ENCODE results near the gene TEK.
"Not testable (repeated sequence)": the region's sequence is repeated elsewhere in the genome, so short reads cannot be mapped to it uniquely, and the experiment has no call there.

Gene TEK

DNA sequence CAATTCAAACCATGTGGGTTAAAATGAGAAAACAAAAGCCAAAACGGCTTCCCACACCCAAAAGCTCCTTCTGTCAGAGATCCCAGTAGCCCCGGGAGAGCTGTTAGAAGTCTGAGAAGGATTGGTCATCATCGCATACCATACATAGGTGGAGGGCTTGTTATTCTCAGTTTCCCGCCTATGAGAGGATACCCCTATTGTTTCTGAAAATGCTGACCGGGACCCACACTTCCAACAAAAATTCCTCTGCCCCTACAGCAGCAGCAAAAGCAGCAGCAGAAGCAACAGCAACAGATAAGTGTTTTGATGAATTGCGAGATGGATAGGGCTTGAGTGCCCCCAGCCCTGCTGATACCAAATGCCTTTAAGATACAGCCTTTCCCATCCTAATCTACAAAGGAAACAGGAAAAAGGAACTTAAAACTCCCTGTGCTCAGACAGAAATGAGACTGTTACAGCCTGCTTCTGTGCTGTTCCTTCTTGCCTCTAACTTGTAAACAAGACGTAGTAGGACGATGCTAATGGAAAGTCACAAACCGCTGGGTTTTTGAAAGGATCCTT, at the start of gene TEK:
Gene TEK, plus strand, starts transcription at position 245 of the 561 bp plus-strand sequence. CDS start 366 bp downstream, outside the sequence.
- no peak for DNase-seq (ENCODE audit: low read depth)

DNA sequence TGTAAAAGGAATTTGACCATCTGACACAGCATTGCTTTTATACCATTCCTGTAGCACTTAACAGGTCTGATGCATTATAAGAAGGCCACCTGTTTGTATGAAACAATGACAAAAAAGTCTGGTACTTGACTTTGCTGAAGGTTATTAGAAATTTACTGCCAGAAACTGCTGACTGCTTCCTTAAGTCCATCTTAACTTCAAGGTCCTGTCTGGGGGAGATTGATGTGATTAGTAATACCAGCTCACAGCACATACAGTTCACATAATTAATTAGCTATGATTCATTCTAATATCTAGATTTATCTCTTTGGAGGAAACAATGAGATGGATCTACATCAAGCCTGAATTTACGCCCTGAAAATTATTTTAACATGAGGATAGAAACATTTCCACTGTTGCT, 49.6 kb upstream of the TEK start:
- DNase-seq (ENCODE audit: low read depth) = no peak

DNA sequence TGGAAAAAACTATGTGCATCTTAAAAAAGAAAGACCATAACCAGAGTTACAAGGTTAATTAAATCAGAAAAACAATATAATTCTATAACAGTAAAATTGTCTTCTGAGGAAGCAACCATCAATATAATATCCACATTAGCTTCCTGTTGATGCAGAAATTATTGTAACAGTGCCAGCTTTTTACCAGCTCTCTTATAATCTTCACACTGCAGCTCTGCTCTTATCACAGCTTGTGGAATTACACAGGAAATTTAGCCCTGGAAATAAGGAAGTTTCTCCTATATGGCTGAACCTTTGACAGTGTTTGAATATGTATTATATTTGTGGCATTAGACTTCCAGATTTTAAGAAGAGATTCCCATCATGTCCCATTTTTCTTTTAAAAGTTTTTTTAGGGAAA, 49.1 kb upstream of the TEK start:
- no peak for DNase-seq (ENCODE audit: low read depth)

DNA sequence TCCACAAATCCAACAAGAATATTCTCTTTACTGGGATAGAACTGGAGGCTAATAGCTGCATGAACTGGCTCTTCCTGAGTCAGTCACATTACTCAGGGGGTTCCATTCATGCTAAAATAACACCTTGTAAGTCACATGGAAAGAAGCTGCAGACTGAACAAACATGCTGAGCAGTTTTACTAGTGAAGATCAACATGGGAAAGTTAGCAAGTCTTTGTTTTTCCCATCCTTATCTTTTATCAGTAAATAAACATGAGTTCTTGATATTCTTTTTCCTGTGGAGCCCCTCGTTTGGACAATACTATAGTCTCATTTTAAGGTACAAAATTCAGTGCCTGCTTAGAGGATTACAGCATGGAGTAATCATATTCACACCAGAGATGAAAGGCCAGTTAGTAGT, 43.7 kb upstream of the TEK start:
- DNase-seq (ENCODE audit: low read depth) = no peak

DNA sequence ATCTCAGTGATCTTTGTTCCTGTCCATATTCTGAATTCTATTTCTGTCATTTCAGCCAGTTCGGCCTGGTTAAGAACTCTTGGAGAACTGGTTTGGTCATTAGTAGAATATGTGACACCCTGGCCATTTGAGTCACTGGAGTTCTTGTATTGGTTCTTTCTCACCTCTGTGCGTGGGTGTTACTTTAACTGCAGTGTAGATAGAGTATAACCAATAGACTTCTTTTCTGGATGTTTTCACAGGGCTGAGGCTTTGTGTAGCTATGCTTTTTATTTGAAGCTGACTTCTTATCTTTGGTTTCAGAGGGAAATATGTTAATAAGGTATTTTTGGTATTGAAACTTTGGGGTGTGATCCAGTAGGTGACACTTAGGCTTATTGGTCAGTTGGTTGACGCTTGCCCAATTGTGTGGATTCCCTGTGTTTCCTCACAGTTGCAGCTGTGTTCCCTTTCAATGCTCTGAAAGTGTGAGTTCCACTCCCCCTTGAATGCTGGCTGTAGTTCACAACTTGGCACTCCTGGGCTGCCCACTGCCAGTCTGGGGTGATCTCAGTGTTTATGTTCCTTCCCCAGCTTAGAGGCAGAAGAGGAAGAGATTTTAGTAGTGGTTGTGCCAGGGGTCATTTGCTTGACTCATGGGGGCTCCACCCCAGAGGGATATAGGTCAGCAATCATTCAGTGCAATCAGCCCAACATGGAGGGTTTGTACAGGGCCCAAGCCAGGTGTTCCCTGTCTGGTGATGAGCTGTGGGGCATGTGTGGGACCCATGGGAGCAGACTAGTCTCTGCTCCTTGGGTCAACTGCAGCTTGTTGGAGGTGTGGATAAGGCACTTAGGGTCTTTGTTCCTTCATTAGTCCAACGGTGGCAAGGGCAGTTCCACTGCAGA, 34.9 kb upstream of the TEK start:
- DNase-seq (ENCODE audit: low read depth) = no peak

DNA sequence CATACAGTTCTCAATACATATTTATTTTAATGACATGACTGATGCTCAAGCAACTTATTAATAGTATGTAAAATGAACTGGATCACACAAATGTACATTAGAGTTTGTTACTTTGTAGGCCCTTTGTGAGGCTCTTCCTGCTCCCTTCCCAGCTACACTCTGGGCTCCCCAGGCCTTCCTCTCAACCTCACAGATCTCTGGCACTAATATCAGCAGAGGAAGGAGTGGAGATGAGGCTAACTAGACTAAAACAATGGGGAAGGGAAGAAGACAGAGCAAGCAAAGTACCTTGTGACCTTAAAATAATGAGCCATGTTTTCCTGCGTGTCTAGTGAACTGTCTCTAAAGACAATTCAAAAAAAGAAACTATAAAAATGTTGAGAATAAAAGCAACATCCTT, 30.3 kb upstream of the TEK start:
- no peak for DNase-seq (ENCODE audit: low read depth)

DNA sequence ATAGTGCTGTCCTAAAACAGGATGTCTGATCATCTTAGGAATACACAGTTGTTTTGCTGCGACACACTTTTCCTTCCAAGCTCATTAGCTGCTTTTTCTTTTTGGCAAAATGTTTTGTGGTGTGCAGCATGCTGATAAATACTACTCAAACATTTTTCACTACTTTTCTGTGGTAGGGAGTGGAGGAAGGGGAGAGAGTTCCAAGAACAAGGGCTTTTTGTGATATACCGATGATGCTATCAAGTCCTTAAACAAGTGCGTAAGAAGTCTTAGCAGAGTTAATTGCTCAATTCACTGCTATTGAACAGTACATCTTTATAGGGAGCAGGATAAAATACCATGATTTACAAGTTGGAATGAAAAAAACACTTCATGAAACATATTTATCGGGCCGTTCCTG, 23.6 kb upstream of the TEK start:
- DNase-seq (ENCODE audit: low read depth) = no peak

DNA sequence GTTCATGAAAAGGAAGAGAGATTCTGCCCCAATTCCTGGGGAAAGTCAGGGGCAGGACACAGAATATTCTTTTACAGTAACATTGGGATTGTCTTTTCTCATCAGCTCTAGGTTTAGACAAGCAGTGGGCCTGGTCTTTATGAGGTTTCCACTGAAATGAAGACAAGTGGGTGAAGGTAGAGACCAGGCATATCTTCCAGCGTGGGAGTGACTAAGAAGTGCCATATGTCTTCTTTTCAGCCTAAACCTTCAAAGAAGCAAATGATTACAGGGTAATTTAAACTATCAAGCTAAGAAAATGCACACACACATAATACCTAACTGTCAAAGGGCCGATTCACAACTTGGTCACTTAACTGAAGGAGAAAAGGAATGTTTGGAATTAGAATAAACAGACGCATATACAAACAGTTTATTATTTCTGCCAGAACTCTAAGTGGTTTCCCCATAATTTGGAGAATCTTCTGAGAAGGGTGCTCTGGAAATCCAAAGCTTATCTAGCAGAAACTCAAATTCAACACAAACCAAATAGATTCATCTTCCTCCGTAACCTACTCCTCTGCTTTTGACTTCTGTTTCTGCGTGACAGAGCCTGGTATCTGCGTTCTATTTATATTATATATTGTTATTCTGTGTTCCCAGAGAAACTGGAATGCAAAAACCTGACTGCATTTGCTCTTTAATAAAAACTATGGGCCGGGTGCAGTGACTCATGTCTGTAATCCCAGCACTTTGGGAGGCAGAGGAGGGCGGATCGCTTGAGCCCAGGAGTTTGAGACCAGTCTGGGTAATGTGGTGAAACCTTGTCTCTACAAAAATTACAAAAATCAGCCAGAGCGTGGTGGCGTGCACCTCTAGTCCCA, 22.0 kb upstream of the TEK start:
- peak; percentile 44 for DNase-seq (ENCODE audit: low read depth)

DNA sequence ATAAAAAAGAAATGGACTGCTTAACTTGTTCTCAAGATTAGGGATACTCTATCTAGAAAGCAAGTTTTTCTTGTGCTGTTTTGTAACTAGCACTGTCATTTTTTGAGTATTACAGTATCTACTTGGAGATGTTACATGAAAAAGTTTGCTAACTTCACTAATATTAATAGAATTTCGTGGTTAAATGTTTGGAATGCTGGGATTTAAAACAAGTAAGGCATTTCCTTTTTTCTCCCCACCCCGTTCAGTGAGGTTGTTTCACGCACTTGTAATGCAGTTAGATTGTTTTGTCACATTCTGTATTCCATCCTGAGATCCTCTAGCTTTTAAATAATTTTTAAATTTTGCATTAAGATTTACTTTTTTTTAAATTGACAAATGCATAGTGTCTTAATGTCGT, 20.0 kb upstream of the TEK start:
- peak; percentile 65 for DNase-seq (ENCODE audit: low read depth)

DNA sequence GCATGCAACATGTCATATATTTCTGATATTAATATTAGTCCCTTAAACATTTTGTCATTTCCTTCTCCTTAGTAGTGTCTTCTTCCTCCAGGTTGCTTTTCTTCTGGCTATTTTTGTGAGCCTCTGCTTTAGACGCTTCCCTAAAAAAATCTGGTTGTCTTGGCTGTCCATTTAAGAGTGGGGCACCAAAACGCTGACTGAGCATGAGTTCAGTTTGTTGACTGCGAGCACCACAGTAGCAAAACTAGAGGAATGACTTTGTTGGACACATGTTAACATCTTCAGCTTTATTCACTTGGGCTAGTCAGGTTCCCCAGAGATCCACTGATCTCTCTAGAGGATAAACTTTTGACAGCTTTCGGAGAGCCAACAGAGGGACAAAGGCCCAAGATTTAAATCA, 19.3 kb upstream of the TEK start:
- no peak for DNase-seq (ENCODE audit: low read depth)

DNA sequence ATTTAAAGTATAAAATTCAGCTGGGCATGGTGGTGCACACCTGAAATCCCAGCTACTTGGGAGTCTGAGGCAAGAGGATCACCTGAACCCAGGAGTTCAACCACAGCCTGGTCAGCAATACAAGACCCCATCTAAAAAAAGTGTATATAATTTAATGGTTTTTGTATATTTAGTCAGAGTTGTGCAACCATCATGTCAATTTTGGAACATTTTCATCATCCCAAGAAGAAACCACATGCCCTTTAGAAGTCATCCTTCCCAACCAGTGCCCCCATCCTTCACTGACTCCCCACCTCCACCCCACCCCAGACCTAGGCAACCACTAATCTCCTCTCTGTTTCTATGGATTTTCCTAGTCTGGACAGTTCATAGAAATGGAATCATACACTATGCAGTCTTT, 18.8 kb upstream of the TEK start:
- DNase-seq (ENCODE audit: low read depth) = no peak

DNA sequence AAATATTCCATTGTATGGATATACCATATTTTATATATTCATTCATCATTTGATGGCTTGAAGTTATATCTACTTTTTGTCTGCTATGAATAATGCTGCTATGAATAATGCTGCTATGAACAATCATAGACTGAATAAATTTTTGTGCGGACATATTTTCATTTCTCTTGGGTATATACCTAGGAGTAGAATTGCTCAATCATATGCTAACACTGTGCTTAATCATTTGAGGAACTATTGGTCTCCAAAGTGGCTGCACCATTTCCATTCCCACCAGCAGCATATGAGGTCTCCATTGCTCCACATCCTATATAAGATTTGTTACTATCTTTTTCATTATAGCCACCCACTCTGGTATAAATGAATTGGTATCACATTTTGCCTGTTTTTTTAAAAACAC, 18.3 kb upstream of the TEK start:
- no peak for DNase-seq (ENCODE audit: low read depth)

DNA sequence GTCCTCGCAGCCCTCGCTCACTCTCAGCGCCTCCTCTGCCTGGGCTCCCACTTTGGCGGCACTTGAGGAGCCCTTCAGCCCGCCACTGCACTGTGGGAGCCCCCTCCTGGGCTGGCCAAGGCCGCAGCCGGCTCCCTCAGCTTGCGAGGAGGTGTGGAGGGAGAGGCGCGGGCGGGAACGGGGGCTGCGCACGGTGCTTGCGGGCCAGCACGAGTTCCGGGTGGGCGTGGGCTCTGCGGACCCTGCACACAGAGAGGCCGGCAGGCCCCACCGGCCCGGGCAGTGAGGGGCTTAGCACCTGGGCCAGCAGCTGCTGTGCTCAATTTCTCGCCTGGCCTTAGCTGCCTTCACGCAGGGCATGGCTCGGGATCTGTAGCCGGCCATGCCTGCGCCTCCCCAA, 16.5 kb upstream of the TEK start:
- not testable (repeated sequence) for DNase-seq (ENCODE audit: low read depth)

DNA sequence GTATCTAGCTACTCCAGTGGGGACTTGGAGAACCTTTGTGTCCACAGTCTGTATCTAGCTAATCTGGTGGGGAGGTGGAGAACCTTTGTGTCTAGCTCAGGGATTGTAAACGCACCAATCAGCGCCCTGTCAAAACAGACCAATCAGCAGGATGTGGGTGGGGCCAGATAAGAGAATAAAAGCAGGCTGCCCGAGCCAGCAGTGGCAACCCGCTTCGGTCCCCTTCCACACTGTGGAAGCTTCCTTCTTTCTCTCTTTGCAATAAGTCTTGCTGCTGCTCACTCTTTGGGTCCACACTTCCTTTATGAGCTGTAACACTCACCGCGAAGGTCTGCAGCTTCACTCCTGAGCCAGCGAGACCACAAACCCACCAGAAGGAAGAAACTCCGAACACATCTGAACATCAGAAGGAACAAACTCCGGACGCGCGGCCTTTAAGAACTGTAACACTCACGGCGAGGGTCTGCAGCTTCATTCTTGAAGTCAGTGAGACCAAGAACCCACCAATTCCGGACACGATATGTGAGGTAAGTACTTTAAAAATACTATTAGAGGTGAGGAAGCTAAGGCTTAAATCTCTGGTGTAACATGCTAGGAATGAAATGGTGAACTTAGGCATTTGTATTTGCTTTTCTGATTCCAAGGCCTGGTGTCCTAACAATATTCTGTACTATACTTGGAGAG, 15.5 kb upstream of the TEK start:
- not testable (repeated sequence) for DNase-seq (ENCODE audit: low read depth)

DNA sequence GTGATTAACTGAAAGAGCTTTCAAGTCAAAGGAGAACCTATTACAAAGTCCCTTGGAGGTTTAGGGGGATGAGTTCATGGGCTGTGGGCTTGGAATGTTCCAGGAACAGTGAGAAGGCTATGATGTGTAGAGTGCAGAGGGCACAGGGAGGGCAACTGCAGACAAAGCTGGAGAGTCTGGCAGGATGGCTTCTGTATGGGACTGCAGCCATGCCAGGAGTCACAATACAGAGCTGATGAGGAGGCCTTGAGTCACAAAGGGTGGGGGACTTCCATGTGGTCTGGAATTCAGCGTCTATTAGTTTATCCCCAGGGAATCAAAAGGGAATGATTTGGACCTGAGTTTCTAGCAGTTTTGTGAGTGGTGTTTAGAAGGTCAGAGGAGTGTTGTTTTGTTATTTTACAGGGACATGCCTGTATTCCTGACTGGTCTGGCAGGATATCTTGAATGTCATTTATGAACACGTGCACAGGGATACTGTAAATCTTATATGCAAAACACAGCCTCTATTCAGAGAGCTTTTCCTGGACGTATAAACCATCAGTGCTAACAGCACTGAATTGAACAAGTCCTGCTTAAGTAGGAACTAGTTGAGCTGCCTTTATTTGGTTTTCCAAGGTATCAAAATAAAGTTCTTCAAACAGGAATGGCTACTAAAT, 14.3 kb upstream of the TEK start:
- DNase-seq (ENCODE audit: low read depth) = peak; percentile 67

DNA sequence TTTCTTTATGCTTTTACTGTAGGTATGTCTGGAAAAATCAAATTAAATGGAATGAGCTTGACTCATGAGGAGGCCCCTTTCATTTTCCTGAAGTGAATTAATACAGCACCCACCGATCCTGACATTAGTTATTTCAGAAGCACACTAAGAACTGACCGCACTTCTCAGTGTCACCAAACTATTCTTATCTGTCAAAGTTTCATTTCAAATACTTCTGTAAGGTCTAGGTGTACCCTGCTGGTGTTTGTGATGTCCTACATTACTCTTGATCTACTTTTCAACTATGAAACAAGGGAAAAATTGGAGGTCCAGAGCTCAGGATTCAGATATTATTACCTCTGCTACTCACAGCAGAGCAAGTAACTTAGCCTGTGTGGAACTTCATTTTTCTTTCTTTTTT, 1.8 kb upstream of the TEK start:
- no peak for DNase-seq (ENCODE audit: low read depth)

DNA sequence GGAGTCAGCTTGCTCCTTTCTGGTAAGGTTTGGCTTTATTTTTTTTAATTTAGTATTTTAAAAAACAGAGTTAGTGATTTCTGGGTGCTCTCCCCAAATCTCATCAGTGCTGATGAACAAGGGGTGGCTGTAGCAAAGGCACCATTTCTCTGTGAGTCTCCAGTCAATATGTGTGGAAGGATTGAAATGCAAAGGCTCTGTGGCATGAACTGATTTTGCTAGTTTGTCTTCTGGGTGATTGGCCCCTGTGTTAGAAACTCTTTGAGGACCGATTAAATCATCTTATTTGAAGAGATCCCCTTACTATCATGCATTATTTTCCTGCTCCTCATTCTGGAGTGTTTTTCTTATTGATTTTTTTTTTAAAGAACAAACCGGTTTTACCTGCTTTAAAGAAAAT, 596 bp downstream of the TEK start:
- DNase-seq (ENCODE audit: low read depth) = no peak

DNA sequence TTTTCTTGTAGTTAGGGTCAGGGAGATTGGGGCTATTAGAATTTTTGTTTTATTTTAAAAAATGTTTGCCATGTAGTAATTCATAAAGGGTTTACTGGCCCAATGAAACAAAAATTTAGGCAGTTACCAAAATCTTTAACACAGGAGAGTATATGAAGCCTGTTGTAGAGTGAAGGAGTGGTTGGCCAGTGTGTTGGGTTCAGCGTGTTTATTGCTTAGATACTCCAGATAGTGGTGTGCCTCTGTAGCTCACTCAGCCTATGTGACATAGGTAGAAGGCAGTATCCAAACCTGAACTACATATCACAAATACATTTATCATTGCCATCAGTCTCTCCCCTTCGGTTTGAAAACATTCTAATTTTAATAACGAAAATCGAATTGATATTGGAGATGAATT, 1.2 kb downstream of the TEK start:
- no peak for DNase-seq (ENCODE audit: low read depth)

DNA sequence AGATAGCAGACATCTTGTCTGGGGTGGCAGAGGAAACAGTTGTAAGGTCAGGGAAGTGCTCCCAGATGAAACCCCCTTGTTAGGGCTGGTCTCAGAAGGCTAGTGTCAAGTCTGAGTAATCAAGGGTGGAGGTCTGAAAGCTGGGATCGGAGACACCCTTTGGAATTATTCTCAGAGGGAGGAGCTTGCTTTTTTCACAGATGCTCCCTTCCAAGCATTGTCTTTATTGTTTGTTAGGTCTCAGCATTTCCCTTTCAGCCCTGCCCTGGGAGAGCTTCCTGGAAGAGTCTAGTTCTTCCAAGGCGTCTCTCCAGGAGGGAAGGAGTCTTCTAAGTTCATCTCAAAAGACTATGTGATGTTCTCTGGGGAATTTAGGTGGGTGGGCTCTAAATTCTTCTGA, 3.2 kb downstream of the TEK start:
- no peak for DNase-seq (ENCODE audit: low read depth)

DNA sequence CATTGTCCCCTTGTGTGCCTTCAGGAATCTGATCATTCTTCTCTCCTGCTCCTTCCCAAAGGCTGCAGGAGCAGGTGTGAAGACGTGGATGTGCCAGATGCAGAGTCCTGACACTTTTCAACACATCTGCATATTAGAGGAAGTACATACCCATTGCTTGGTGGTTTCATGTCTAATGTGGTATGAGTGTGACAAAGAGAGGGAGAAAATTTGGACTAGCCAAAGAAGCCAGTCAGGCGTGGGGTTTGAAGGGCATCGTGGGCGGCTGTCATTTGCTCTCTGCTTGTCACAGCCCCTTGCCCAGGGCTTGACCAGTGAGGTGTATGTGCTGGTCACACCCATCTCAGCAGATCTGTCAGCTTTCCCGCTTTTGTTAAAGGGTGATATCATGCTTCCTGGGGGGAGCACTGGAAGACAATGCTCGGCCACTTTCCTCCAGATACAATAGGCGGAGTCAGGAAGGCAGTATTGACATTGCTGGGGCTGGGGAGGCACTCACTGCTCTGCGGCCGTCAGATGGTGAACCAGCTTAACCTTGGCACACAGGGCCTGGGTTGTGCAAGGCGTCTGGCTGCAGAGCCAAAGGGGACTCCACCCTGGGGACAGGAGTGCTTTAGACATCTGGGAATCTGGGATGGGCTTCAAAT, 8.6 kb downstream of the TEK start:
- DNase-seq (ENCODE audit: low read depth) = no peak

DNA sequence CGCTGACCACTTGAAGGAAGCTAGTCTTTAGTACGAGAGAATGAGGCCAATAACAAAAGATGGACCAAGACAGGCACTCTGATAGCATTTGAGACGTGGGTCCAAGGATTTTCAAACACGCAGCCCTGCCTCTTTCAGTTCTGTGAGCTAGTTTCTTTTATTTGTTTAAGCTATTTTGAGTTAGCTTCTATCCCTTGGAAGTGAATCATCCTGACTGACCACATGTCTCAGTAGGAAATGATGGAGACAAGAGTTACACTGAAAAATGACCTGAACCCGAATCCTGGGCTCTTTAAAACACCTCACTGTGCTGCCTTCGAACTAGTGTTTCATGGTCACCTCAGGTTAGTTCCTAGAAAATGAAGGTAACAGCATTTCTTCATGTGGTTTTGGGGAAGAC, 9.9 kb downstream of the TEK start:
- DNase-seq (ENCODE audit: low read depth) = no peak
